Hepatocyte (in vitro differentiated cells): Measurements from ENCODE around the gene STX4. TPM values are rescaled to one million over a fixed set of nuclear protein-coding genes. Genes with fewer than 3 reads are reported as not detected.

Source experiments
- DNase-seq: peaks from one replicate; pipeline ENCODE4 v3.0.0-alpha.2; 2016; ENCODE audit warnings: low spot score
- H2AFZ ChIP-seq: fragments of 200-600 bp; sonication (generic); 2 replicates; pipeline ENCODE4 v1.6.0; 2016; ENCODE audit warnings: antibody characterized with exemption, mild to moderate bottlenecking
- H3K27ac ChIP-seq: fragments of 200-600 bp; sonication (generic); 2 replicates; pipeline ENCODE4 v1.5.1; 2016; ENCODE audit warnings: mild to moderate bottlenecking
- H3K27me3 ChIP-seq: fragments of 200-600 bp; sonication (generic); 2 replicates; pipeline ENCODE4 v1.6.1; 2016
- H3K36me3 ChIP-seq: fragments of 200-600 bp; sonication (generic); replicated peaks from 2 replicates; pipeline ENCODE4 v1.5.1; 2016; ENCODE audit warnings: low read depth; ENCODE audit not compliant: insufficient read depth
- H3K4me1 ChIP-seq: fragments of 200-600 bp; sonication (generic); 2 replicates; pipeline ENCODE4 v1.5.1; 2016; ENCODE audit warnings: mild to moderate bottlenecking, moderate library complexity; ENCODE audit not compliant: insufficient read depth
- H3K4me2 ChIP-seq: fragments of 200-600 bp; sonication (generic); 2 replicates; pipeline ENCODE4 v1.6.0; 2016
- H3K4me3 ChIP-seq: fragments of 200-600 bp; sonication (generic); 2 replicates; pipeline ENCODE4 v1.5.1; 2016; ENCODE audit warnings: mild to moderate bottlenecking
- H3K79me2 ChIP-seq: fragments of 200-600 bp; sonication (generic); 2 replicates; pipeline ENCODE4 v1.6.0; 2017; ENCODE audit warnings: mild to moderate bottlenecking
- H3K9me2 ChIP-seq: fragments of 200-600 bp; sonication (generic); replicated peaks from 2 replicates; pipeline ENCODE4 v1.6.0; 2017; ENCODE audit warnings: mild to moderate bottlenecking; ENCODE audit not compliant: insufficient read depth
- H3K9me3 ChIP-seq: fragments of 200-600 bp; sonication (generic); 2 replicates; pipeline ENCODE4 v1.5.1; 2016; ENCODE audit warnings: low read depth, mild to moderate bottlenecking
- H4K20me1 ChIP-seq: fragments of 200-600 bp; sonication (generic); 2 replicates; pipeline ENCODE4 v1.6.0; 2016; ENCODE audit warnings: mild to moderate bottlenecking; ENCODE audit not compliant: insufficient read depth, poor library complexity, severe bottlenecking
- CTCF ChIP-seq: fragments of 200-600 bp; sonication (generic); IDR thresholded peaks from 2 replicates; pipeline ENCODE4 v1.5.1; 2016; ENCODE audit warnings: antibody characterized with exemption, mild to moderate bottlenecking; ENCODE audit not compliant: poor library complexity
- EZH2 ChIP-seq: fragments of 200-600 bp; sonication (generic); IDR thresholded peaks from 2 replicates; pipeline ENCODE4 v1.6.1; 2016; ENCODE audit warnings: antibody characterized with exemption, mild to moderate bottlenecking, borderline replicate concordance
- EZH2phosphoT487 ChIP-seq: fragments of 200-600 bp; sonication (generic); IDR thresholded peaks from one replicate; pipeline ENCODE4 v1.6.1; 2018; ENCODE audit warnings: antibody characterized with exemption, mild to moderate bottlenecking, low read depth, moderate library complexity; ENCODE audit not compliant: unreplicated experiment, severe bottlenecking
- WGBS: methylation state at CpG from one replicate; pipeline ENCODE4 v1.1.6; 2016; ENCODE audit warnings: low lambda C conversion rate; ENCODE audit errors: missing lambda C conversion rate; 5-methylcytosine and 5-hydroxymethylcytosine counted together
- polyA plus RNA-seq: library from polyadenylated mRNA; unstranded; fragments of >200 nt; fragmentation: Nextera tagmentation; extraction: Ambion mirVana; gene quantifications from 2 replicates; pipeline ENCODE4 v1.2.1, GENCODE V29; 2016
- total RNA-seq: library from RNA; depleted of rRNA; stranded (reverse); fragments of >200 nt; gene quantifications from 2 replicates; pipeline ENCODE4 v1.2.3, GENCODE V29; 2014

Gene STX4
- total and polyA plus RNA-seq, 2 experiments from 2014 or later: 25.9 to 72.4 TPM

DNA sequence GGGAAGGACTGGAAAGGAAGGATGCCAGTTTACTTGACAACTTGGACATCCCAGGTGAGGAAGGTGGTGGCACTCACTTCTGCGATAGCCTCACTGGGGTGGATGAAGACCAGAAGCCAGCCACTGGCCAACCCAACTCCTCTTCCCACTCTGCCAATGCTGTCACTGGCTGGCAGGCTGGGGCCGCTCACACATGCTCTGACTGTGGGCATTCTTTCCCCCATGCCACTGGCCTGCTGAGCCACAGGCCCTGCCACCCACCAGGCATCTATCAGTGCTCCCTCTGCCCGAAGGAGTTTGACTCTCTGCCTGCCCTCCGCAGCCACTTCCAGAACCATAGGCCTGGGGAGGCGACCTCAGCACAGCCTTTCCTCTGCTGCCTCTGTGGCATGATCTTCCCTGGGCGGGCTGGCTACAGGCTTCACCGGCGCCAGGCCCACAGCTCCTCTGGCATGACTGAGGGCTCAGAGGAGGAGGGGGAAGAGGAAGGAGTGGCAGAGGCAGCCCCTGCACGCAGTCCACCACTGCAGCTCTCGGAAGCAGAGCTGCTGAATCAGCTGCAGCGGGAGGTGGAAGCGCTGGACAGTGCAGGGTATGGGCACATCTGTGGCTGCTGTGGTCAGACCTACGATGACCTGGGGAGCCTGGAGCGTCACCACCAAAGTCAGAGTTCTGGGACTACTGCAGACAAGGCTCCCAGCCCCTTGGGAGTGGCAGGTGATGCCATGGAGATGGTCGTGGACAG, 45.4 kb downstream of the STX4 start:
- Histone ChIP-seq H4K20me1 (no peaks in the 10 kb centered on the region), H3K4me2 (no peak overlapping the region), H3K9me3 (no peaks in the 10 kb centered on the region), H3K4me3 (no peak overlapping the region), H3K36me3 (no peaks in the 10 kb centered on the region), H3K4me1 (peaks cover 6% of the 10 kb centered on the region), H3K79me2 (peaks cover 36% of the 10 kb centered on the region), H3K9me2 (no peaks in the 10 kb centered on the region), H3K27ac (no peak overlapping the region), H3K27me3 (no peaks in the 10 kb centered on the region), H2AFZ (no peak overlapping the region)
- 95% methylated on average over 15 of the region's 15 CpGs for WGBS
- TF ChIP-seq CTCF (no peak), EZH2phosphoT487 (no peak), EZH2 (no peak)
- DNase-seq: peak; percentile 2

- H3K27me3 ChIP-seq: no peaks in the 10 kb centered on the region
- TF ChIP-seq EZH2phosphoT487 (no peak), CTCF (no peak), EZH2 (no peak)
- H3K36me3 ChIP-seq: no peaks in the 10 kb centered on the region
- H3K4me3 ChIP-seq: no peak overlapping the region
- 92% methylated on average over 13 of the region's 13 CpGs for WGBS
- no peaks in the 10 kb centered on the region for H4K20me1 ChIP-seq
- no peak overlapping the region for H2AFZ ChIP-seq
- H3K9me2 ChIP-seq: no peaks in the 10 kb centered on the region
- peak; percentile 3 for DNase-seq
- no peak overlapping the region for H3K27ac ChIP-seq
- peaks cover 36% of the 10 kb centered on the region for H3K79me2 ChIP-seq
- H3K9me3 ChIP-seq: no peaks in the 10 kb centered on the region
- no peak overlapping the region for H3K4me2 ChIP-seq
- H3K4me1 ChIP-seq: peaks cover 6% of the 10 kb centered on the region
These were observed 46.1 kb downstream of the STX4 start for GRCh38 chr16:31079342-31079944.

DNA sequence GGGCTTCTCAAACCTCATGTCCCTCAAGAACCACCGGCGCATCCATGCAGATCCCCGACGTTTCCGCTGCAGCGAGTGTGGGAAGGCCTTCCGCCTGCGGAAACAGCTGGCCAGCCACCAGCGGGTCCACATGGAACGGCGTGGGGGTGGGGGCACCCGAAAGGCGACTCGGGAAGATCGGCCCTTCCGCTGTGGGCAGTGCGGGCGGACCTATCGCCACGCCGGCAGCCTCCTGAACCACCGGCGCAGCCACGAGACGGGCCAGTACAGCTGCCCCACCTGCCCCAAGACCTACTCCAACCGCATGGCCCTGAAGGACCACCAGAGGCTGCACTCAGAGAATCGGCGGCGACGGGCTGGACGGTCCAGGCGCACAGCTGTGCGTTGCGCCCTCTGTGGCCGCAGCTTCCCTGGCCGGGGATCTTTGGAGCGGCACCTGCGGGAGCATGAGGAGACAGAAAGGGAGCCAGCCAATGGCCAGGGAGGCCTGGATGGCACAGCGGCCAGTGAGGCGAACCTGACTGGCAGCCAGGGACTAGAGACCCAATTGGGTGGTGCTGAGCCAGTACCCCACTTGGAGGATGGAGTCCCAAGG, 46.8 kb downstream of the STX4 start:
- no peak overlapping the region for H3K4me3 ChIP-seq
- H3K4me1 ChIP-seq: peaks cover 3% of the 10 kb centered on the region
- peak; percentile 4 for DNase-seq
- H2AFZ ChIP-seq: no peak overlapping the region
- 95% methylated on average over 38 of the region's 40 CpGs for WGBS
- H3K79me2 ChIP-seq: peaks cover 30% of the 10 kb centered on the region
- H3K9me3 ChIP-seq: no peaks in the 10 kb centered on the region
- H3K36me3 ChIP-seq: no peaks in the 10 kb centered on the region
- no peaks in the 10 kb centered on the region for H3K9me2 ChIP-seq
- no peaks in the 10 kb centered on the region for H4K20me1 ChIP-seq
- H3K4me2 ChIP-seq: no peak overlapping the region
- H3K27ac ChIP-seq: no peak overlapping the region
- no peak for TF ChIP-seq EZH2phosphoT487
- no peak for TF ChIP-seq CTCF
- no peak for TF ChIP-seq EZH2
- H3K27me3 ChIP-seq: no peaks in the 10 kb centered on the region
